ENCODE results near the gene RHEB.

RHEB gene

DNA sequence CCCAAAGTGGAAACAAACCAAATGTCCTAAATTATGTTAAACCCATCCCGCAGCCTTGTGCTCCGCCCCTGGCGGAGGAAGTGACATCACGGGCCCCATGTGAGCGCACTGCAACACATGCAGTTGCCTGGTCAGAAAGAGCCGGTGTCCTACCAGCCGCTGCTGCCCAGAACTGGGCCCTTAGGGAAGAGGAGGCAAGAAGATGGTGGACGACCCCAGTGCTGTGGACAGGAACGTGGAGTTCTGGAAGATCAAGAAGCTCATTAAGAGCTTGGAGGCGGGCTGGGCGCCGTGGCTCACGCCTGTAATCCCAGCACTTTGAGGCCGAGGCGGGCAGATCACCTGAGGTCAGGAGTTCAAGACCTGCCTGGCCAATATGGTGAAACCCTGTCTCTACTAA lies 18.0 kb downstream of the RHEB start:
- no peak for TF ChIP-seq GATA3 (IDR thresholded peaks at IDR 0.05; ENCODE audit: low read depth, low read length)
- TF ChIP-seq GATA2 (IDR thresholded peaks at IDR 0.05; ENCODE audit: low read depth, low read length): no peak

GRCh38 chr7:151498495-151498894 lies 21.2 kb downstream of the RHEB start:
- TF ChIP-seq GATA2 (IDR thresholded peaks at IDR 0.05; ENCODE audit: low read depth, low read length) (no peak), GATA3 (IDR thresholded peaks at IDR 0.05; ENCODE audit: low read depth, low read length) (no peak)

DNA sequence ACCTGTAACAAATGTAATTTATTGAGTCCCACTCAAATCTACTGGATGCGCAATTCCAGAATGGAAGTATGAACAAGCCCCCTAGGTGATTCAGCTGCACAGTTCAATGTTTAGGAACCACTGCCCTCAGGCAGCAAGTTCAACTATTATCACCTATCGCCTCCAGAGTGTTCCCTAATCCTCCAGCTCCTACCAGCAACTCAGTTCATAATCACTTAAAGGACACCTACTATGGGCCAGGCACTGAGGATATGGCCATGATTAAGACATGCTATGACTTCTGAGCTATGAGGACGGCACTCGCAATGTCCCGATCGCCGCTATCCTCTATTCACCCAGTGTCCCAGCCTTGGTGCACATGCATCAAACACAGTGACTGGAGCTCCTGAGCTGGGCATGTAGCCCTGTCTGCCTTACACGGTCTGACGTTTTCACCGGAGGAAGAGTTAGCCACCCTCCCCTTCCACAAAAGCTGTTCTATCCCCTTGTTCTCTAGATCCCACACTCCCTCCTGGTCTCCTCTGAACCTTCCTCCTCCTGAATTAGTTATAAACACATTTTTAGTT lies 22.3 kb downstream of the RHEB start:
- no peak for TF ChIP-seq GATA3 (IDR thresholded peaks at IDR 0.05; ENCODE audit: low read depth, low read length)
- TF ChIP-seq GATA2 (IDR thresholded peaks at IDR 0.05; ENCODE audit: low read depth, low read length): no peak

GRCh38 chr7:151495360-151495759 lies 24.3 kb downstream of the RHEB start:
- no peak for TF ChIP-seq GATA2 (IDR thresholded peaks at IDR 0.05; ENCODE audit: low read depth, low read length)
- TF ChIP-seq GATA3 (IDR thresholded peaks at IDR 0.05; ENCODE audit: low read depth, low read length): no peak

GRCh38 chr7:151494298-151495284 lies 25.1 kb downstream of the RHEB start:
- TF ChIP-seq GATA3 (IDR thresholded peaks at IDR 0.05; ENCODE audit: low read depth, low read length) (no peak), GATA2 (IDR thresholded peaks at IDR 0.05; ENCODE audit: low read depth, low read length) (no peak)

DNA sequence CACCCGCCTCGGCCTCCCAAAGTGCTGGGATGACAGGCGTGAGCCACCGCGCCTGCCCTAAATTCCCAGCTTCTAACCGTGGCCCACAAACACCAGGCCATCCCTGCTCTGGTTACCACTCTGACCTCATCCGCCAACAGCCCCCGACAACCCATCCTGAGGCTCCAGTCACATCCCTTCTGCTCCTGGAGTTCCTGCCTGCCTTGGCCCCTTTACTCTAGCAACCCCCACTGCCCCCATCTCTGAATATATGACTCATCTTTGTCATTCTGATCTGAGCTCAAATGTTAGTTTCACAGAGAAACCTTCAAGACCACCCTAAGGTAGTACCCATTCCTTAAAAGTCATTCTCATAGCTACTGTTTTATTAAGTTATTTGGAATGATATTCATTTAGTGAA lies 26.6 kb downstream of the RHEB start:
- TF ChIP-seq GATA3 (IDR thresholded peaks at IDR 0.05; ENCODE audit: low read depth, low read length) (no peak), GATA2 (IDR thresholded peaks at IDR 0.05; ENCODE audit: low read depth, low read length) (no peak)

DNA sequence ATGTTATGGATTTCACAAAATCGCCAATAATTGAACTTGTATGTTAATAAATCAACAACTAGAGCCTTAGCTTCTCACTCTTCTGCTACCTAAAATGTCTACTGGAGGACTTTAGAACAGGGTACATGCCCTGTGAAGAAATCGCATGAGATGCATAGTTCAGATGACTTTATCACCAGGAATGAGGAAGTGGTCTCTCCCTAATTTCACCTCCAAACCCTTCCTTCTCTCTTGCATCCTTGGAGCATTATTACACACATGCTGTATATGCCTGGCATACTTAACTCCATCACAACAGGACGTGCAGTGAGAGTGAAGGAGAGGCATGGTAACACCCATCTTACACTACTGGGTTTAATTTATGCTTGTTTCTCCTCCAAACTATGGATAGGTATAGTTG lies 27.8 kb downstream of the RHEB start:
- TF ChIP-seq GATA2 (IDR thresholded peaks at IDR 0.05; ENCODE audit: low read depth, low read length) (no peak), GATA3 (IDR thresholded peaks at IDR 0.05; ENCODE audit: low read depth, low read length) (no peak)

DNA sequence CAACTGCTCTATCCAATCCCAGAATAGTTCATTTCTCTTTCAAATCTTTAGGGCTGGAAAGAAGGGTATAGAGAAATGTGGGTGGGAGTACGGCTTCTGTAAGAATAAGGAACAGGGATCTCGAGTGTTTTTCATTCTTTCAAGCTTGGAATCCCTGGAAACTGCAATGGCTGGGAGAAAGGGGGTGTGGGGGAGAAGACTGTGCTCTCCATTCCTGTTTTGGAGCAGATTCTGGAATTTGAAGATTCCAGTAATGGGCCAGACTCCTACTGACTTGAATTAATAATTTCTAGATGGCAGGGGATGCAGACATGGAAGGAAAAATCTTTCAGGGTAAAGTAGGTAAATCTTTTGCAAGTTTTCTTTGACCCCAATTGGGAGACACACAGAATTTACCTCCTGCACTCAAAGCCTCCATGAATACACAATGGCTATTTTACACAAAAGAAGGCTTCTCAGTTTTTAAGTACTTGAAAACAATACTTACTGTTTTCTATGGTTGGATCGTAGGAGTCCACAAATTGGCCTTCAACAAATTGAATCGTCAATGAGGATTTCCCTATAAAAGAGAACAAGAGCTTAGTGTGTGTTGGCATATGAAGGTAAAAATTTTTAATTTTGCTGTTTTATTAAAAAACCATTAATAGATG lies 29.1 kb downstream of the RHEB start:
- TF ChIP-seq GATA3 (IDR thresholded peaks at IDR 0.05; ENCODE audit: low read depth, low read length) (no peak), GATA2 (IDR thresholded peaks at IDR 0.05; ENCODE audit: low read depth, low read length) (no peak)

DNA sequence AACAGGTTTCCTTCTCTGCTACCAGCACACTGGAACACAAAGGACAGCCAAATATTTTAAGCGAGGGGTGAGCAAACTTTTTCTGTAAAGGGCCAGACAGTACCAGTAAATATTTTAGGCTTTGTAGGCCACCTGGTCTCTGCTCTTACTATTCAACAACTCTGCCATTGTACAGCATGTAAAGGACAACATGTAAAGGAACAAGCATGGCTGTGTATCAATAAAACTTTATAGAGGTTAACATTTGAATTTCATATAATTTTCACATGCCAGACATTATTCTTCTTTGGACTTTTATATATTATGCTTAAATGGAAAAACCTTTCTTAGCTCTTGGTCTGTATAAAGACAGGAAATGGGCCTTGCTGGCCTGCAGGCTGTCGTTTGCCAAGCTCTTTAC lies 30.2 kb downstream of the RHEB start:
- no peak for TF ChIP-seq GATA3 (IDR thresholded peaks at IDR 0.05; ENCODE audit: low read depth, low read length)
- TF ChIP-seq GATA2 (IDR thresholded peaks at IDR 0.05; ENCODE audit: low read depth, low read length): no peak

DNA sequence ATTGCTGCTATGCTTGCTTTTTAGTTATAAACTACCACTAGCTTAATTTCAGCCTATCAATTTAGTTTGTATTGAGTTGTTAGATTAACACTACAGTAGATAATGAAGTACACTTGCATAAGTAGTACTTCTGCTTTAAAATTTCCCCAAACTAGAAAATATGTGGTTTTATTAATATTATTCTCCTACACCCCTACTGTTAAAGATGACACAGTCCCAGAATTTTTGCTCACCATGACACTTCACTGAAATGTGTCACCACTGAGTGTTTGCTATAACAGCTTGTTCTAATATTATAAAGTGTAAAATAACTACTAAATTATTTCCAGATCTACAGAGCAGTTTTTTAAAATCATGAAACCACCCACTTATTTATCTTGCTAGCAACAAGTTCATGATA lies 31.6 kb downstream of the RHEB start:
- TF ChIP-seq GATA3 (IDR thresholded peaks at IDR 0.05; ENCODE audit: low read depth, low read length): no peak
- TF ChIP-seq GATA2 (IDR thresholded peaks at IDR 0.05; ENCODE audit: low read depth, low read length): no peak

DNA sequence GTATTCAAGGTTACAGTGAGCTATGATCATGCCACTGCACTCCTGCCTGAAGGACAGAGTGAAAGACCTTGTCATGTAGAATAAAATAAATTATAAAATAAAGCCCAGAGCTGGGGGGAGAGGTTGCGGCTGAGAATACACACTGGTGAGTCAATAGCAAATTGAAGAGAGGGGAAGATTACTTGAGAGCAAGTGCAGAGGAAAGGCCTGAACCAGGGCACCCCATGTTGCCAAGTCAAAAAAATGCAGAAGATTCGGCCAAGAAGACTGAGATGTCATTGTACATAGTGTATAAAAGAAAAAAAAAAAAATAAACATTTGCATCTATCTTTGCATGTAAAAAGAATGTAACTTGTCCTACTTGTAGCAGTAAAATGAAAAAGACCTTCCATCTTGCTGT lies 32.5 kb downstream of the RHEB start:
- no peak for TF ChIP-seq GATA3 (IDR thresholded peaks at IDR 0.05; ENCODE audit: low read depth, low read length)
- no peak for TF ChIP-seq GATA2 (IDR thresholded peaks at IDR 0.05; ENCODE audit: low read depth, low read length)

DNA sequence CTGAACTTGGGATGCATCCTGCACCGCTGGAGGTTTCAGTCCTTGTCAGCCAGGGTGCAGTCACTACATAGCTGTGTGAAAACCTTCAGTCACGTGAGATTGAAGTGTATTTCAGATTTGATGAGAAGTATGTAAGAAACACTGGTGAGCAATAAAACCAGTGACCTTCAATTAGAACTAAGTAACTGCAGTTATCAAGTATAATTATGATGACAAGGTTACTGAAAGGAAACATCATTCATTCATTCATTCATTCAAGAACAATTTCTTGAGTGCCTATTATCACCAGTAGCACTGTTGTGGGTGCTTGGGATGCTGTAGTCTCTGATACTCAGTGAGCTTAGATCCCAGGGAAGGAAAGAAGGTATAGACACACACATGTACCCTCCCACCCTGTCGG lies 33.6 kb downstream of the RHEB start:
- no peak for TF ChIP-seq GATA2 (IDR thresholded peaks at IDR 0.05; ENCODE audit: low read depth, low read length)
- no peak for TF ChIP-seq GATA3 (IDR thresholded peaks at IDR 0.05; ENCODE audit: low read depth, low read length)

DNA sequence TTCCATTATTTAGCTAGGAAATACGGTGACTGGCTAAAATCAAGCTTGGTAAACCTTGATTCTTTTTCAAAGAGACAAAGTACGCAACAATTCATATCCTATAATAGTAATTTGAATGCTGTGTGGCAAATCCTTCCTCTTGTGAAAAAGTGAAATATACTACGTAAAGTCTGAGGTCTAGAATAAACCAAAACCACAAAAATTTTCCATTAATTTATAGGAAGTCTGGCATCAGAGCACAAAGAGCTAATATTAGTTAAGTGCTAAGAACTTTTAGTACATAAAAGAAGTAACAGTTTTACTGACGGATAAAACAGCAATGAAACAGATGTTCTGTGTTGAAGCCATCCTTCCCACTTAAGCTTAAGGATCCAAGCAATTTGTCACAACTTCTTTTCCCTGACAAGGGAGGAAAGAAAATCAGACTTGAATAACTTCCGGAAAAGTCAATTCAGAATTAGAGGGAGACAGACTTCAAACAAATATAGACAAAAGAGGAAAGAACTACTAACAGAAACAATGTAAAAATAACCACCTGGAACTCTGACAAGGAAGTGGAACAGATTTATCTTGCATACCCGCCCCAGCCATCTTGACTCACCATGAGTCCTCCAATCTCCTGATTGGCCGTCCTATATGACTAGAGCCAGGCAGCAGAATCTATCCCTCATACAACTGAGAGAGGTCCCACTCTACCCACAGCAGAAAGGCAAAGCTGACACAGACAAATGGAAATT lies 34.6 kb downstream of the RHEB start:
- no peak for TF ChIP-seq GATA2 (IDR thresholded peaks at IDR 0.05; ENCODE audit: low read depth, low read length)
- no peak for TF ChIP-seq GATA3 (IDR thresholded peaks at IDR 0.05; ENCODE audit: low read depth, low read length)

- no peak for TF ChIP-seq GATA2 (IDR thresholded peaks at IDR 0.05; ENCODE audit: low read depth, low read length)
- TF ChIP-seq GATA3 (IDR thresholded peaks at IDR 0.05; ENCODE audit: low read depth, low read length): no peak
Measured at GRCh38 chr7:151483711-151483983, 36.0 kb downstream of the RHEB start.
